Psoas muscle (tissue), 8 donors: ENCODE results near the gene TMEM9. TPM values are rescaled to one million over a fixed set of nuclear protein-coding genes. Genes with fewer than 3 reads are reported as not detected.
A peak's percentile ranks its signal among the peaks of the same experiment; 100 is the strongest.

ENCODE experiments used
- ATAC-seq, 4 donors: fragments of 200-7000 bp; cut with Tn5 transposase; one replicate each; pipeline ENCODE4 v1.9.1; 2020; ENCODE audit warnings: moderate library complexity in 3 of 4, mild to moderate bottlenecking in 2 of 4
- DNase-seq, 2 donors: peaks; one replicate each; pipeline ENCODE4 v3.0.0-alpha.2; 2020
- H3K27ac ChIP-seq: fragments of 200-600 bp; one replicate; pipeline ENCODE4 v1.8.0; 2022
- H3K27me3 ChIP-seq, 3 donors: fragments of 200-600 bp in 1 of 3; one replicate each; pipeline versions ENCODE4 v1.6.1 to v1.8.0; 2013 to 2022; ENCODE audit warnings: low read length in 2 of 3, mild to moderate bottlenecking in 2 of 3, moderate library complexity in 1 of 3; ENCODE audit not compliant: insufficient read depth in 3 of 3
- H3K36me3 ChIP-seq, 2 donors: fragments of 200-600 bp in 1 of 2; one replicate each; pipeline versions ENCODE4 v1.6.1 to v1.8.0; 2013 to 2022; ENCODE audit warnings: low read depth in 1 of 2, mild to moderate bottlenecking in 1 of 2, moderate library complexity in 1 of 2; ENCODE audit not compliant: insufficient read depth in 1 of 2
- H3K4me1 ChIP-seq: fragments of 200-600 bp; one replicate; pipeline ENCODE4 v1.8.0; 2022
- H3K4me3 ChIP-seq: fragments of 200-600 bp; one replicate; pipeline ENCODE4 v1.8.0; 2022; ENCODE audit warnings: mild to moderate bottlenecking
- H3K9me3 ChIP-seq: fragments of 200-600 bp; one replicate; pipeline ENCODE4 v1.8.0; 2022
- WGBS, 3 donors: extraction: QIAGEN DNeasy Blood & Tissue Kit; methylation state at CpG; one replicate each; pipeline versions ENCODE4 v1.1.6 to v1.1.7; 2013; 5-methylcytosine and 5-hydroxymethylcytosine counted together
- intact Hi-C, 2 donors: fragments of 100-400 bp; cut with DNase I; formaldehyde crosslinking; loops; one replicate each; pipeline versions ENCODE4 v1.11.0 to v1.14.2; 2022
- polyA plus RNA-seq, 3 donors: library from polyadenylated mRNA; stranded (reverse); fragments of 200-250 nt; gene quantifications; one replicate each; pipeline ENCODE4 v1.2.3, GENCODE V29; 2013
- total RNA-seq, 4 donors: library from RNA; stranded (reverse); fragmentation: NEBNext Ultra II Directional in 2 of 4; extraction: Animal tissue kit (Norgen Biotek cat#: 25700) in 2 of 4; gene quantifications; one replicate each; pipeline versions ENCODE4 v1.2.1 to v1.2.4, GENCODE V29; 2021 to 2023
- TF ChIP-seq, protein P1 (sequence below): fragments of 200-600 bp; IDR thresholded peaks from one replicate; pipeline ENCODE4 v1.8.0; 2022; ENCODE audit warnings: antibody characterized with exemption
- donor health status: healthy with polysubstance abuse.
- donor health status: DM: no; HTN: no; CAD: no; lungs with moderate emphysema.
- donor health status: Bipolar disorder and iron deficiency.
- donor health status: healthy.
- donor health status: DM: yes; HTN: yes; CAD: no.
- donor health status: DM: no; HTN: no; CAD: no.
- donor health status: DM: no; HTN: no; CAD: no.
- donor health status: DM: yes; HTN: yes; CAD: no.

The TMEM9 gene
- total and polyA plus RNA-seq, 7 donors: 7.2 to 46.3 (median 23.4) TPM

DNA sequence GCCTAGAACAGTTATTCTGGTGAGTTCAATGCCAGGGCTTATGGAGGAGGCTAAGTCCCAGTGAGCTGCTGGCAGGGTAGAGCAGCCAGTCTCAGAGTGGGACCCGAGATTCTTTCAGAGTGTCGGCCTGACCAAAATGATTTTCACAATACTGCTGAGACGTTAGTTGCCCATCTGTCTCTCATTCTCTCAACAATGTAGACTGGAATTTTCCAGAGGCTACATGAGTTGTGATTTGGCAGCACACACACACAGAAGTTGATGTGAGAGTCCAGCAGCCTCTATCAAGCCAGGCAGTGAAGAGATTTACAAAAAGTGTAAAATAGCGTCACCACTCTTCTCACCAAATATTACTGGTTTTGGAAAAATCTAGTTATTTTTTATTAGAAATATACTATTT, 63.7 kb downstream of the TMEM9 start:
- WGBS, 3 donors: 23 to 34% (median 31%) methylated on average over 4 of the region's 4 CpGs
- H3K4me3 ChIP-seq: no peak overlapping the region
- H3K27ac ChIP-seq: peak overlapping the region; percentile 69
- intact Hi-C loops: loop anchor here in 1 of 2 donors (1.0 kb wide), 1 partner anchor 24 kb away; no protein-coding TSS in a partner anchor
- H3K4me1 ChIP-seq: peaks cover 52% of the 10 kb centered on the region
- H3K36me3 ChIP-seq: peaks cover 0 to 66% of the 10 kb centered on the region in 2 donors
- H3K9me3 ChIP-seq: no peaks in the 10 kb centered on the region
- TF ChIP-seq, protein P1, sequence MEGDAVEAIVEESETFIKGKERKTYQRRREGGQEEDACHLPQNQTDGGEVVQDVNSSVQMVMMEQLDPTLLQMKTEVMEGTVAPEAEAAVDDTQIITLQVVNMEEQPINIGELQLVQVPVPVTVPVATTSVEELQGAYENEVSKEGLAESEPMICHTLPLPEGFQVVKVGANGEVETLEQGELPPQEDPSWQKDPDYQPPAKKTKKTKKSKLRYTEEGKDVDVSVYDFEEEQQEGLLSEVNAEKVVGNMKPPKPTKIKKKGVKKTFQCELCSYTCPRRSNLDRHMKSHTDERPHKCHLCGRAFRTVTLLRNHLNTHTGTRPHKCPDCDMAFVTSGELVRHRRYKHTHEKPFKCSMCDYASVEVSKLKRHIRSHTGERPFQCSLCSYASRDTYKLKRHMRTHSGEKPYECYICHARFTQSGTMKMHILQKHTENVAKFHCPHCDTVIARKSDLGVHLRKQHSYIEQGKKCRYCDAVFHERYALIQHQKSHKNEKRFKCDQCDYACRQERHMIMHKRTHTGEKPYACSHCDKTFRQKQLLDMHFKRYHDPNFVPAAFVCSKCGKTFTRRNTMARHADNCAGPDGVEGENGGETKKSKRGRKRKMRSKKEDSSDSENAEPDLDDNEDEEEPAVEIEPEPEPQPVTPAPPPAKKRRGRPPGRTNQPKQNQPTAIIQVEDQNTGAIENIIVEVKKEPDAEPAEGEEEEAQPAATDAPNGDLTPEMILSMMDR: no peak
- peak in 1 of 2 donors; percentile 26 for DNase-seq
- no peaks in the 10 kb centered on the region for H3K27me3 ChIP-seq
- peak in 1 of 4 donors; percentile 29 for ATAC-seq

DNA sequence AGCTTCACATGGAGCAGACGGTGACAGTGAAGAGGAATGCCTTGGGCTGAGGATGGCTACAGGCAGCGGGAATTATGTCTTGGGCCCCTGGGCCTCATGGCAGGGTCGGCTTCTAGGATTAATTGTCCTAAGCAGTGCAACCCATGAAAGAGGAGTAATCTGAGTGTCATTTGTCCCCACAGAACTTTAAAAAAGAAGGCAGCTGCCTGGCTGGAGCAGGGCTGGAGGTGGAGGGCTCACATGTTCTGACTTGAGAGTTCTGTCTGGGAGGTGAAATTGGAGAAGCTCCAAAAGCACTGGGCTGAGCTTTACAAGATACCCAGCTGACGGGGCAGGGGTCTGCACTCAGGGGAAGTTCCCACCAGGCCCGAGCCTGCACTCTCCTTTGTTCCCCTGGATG, 64.7 kb downstream of the TMEM9 start:
- WGBS, 3 donors: 42 to 62% (median 50%) methylated on average over 5 of the region's 5 CpGs
- DNase-seq (peak in 1 of 2 donors; percentile 19), ATAC-seq (no peak)
- no peaks in the 10 kb centered on the region for H3K27me3 ChIP-seq
- intact Hi-C loops: no loop called here
- peaks cover 42% of the 10 kb centered on the region for H3K4me1 ChIP-seq
- H3K9me3 ChIP-seq: no peaks in the 10 kb centered on the region
- H3K27ac ChIP-seq: peak overlapping the region; percentile 69
- TF ChIP-seq, protein P1: no peak
- no peak overlapping the region for H3K4me3 ChIP-seq
- H3K36me3 ChIP-seq: peaks cover 0 to 75% of the 10 kb centered on the region in 2 donors

DNA sequence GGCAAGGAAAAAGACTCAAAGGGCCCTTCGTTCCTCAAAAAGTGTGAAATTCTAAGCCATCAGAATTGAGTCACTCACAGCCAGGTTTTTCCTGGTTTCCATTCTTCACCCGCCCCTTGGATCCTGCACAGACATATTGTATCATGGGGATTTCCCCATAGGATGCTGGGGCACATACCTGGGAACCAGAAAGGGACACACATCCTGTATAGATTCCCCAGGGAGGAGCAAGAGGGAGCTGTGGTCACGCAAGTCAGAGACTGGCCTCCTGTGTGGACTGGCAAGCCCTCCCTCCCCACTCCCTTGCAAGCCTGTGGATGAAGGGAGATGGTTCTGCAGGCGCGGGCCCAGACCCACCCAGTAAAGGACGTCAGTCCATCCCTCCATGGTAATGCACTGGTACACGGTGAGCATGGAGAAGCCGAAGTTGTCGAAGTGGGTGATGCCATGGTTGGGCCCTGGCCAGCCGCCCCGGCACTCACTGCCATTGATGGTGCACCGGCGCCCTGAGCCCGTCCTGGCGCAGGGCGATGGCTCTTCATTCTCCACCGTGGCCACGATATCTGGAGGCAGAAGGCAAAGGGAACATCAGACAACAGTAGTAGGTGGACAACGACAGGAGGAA, 65.3 kb downstream of the TMEM9 start:
- peaks cover 36% of the 10 kb centered on the region for H3K4me1 ChIP-seq
- WGBS, 3 donors: 68 to 78% (median 74%) methylated on average over 19 of the region's 19 CpGs
- no peak overlapping the region for H3K4me3 ChIP-seq

DNA sequence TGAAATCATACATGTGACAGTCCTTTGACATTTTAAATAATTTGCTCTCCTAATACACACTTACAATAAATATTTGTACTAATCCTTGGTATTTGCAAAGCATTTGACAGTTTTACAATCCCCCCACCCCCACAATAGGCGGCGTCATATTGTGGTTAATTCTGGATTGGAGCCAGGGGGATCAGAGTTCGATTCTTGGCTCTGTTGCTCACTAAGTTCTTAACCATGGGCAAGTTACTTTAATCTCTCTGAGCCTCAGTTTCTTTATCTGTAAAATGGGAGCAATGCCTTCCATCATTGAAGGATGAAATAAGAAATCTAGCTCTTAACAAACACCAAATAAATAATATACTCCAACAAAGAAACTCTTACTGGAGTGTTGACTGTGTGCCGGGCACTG, 65.9 kb downstream of the TMEM9 start:
- no peaks in the 10 kb centered on the region for H3K9me3 ChIP-seq
- no peak overlapping the region for H3K4me3 ChIP-seq
- 56 to 69% (median 60%) methylated on average over 4 of the region's 4 CpGs for WGBS, 3 donors
- intact Hi-C loops: no loop called here
- peak overlapping the region; percentile 62 for H3K27ac ChIP-seq
- no peak for DNase-seq
- TF ChIP-seq, protein P1: no peak
- H3K27me3 ChIP-seq: no peaks in the 10 kb centered on the region
- peaks cover 0 to 82% of the 10 kb centered on the region in 2 donors for H3K36me3 ChIP-seq
- H3K4me1 ChIP-seq: peaks cover 33% of the 10 kb centered on the region
- no peak for ATAC-seq

More for the DNA sequence above, 65.3 kb downstream of the TMEM9 start:
- intact Hi-C loops: no loop called here
- DNase-seq (no peak), ATAC-seq (peak in 2 of 4 donors; percentile 31 to 46)
- TF ChIP-seq, protein P1: no peak
- Histone ChIP-seq H3K27me3 (no peaks in the 10 kb centered on the region), H3K27ac (peak overlapping the region; percentile 69), H3K36me3 (peaks cover 0 to 81% of the 10 kb centered on the region in 2 donors), H3K9me3 (no peaks in the 10 kb centered on the region)
